ENCODE results near the gene KIF2B.

Gene KIF2B

GRCh38 chr17:53796642-53797041 lies 26.1 kb upstream of the KIF2B start:
- TF ChIP-seq CTCF (conservative IDR thresholded peaks at IDR 0.05; ENCODE audit: low read depth, low read length), result no peak
- no peak overlapping the region for H3K4me3 ChIP-seq (ENCODE audit: low read length)
- DNase-seq (ENCODE audit: low read depth), result no peak

- DNase-seq (ENCODE audit: low read depth), result no peak
- no peak overlapping the region for H3K4me3 ChIP-seq (ENCODE audit: low read length)
- no peak for TF ChIP-seq CTCF (conservative IDR thresholded peaks at IDR 0.05; ENCODE audit: low read depth, low read length)
Measured at GRCh38 chr17:53797501-53797900, 25.2 kb upstream of the KIF2B start.

GRCh38 chr17:53804437-53804836 lies 18.3 kb upstream of the KIF2B start:
- H3K4me3 ChIP-seq (ENCODE audit: low read length), result no peak overlapping the region
- no peak for TF ChIP-seq CTCF (conservative IDR thresholded peaks at IDR 0.05; ENCODE audit: low read depth, low read length)
- no peak for DNase-seq (ENCODE audit: low read depth)

- no peak overlapping the region for H3K4me3 ChIP-seq (ENCODE audit: low read length)
- no peak for DNase-seq (ENCODE audit: low read depth)
- TF ChIP-seq CTCF (conservative IDR thresholded peaks at IDR 0.05; ENCODE audit: low read depth, low read length), result no peak
Measured at GRCh38 chr17:53806473-53806872, 16.3 kb upstream of the KIF2B start.

- H3K4me3 ChIP-seq (ENCODE audit: low read length), result no peak overlapping the region
- TF ChIP-seq CTCF (conservative IDR thresholded peaks at IDR 0.05; ENCODE audit: low read depth, low read length), result no peak
- no peak for DNase-seq (ENCODE audit: low read depth)
Measured at GRCh38 chr17:53807286-53807685, 15.4 kb upstream of the KIF2B start.

- TF ChIP-seq CTCF (conservative IDR thresholded peaks at IDR 0.05; ENCODE audit: low read depth, low read length), result no peak
- no peak for DNase-seq (ENCODE audit: low read depth)
- no peak overlapping the region for H3K4me3 ChIP-seq (ENCODE audit: low read length)
Measured at GRCh38 chr17:53818271-53818670, 4.5 kb upstream of the KIF2B start.

GRCh38 chr17:53818929-53819328 lies 3.8 kb upstream of the KIF2B start:
- TF ChIP-seq CTCF (conservative IDR thresholded peaks at IDR 0.05; ENCODE audit: low read depth, low read length), result no peak
- DNase-seq (ENCODE audit: low read depth), result no peak
- no peak overlapping the region for H3K4me3 ChIP-seq (ENCODE audit: low read length)

Measured in retinal pigment epithelial cell (primary cell).